ENCODE measurements around the gene ETFBKMT. TPM values are rescaled to one million over a fixed set of nuclear protein-coding genes. Genes with fewer than 3 reads are reported as not detected.
A peak's percentile ranks its signal among the peaks of the same experiment; 100 is the strongest.

ETFBKMT gene
- polyA plus RNA-seq (2014; cell fraction: cytosol; rRNA removed), result 0.77 and 1.8 TPM in 2 replicates
- 0.47 and 0.81 TPM in 2 replicates for polyA plus RNA-seq (2014; cell fraction: nucleus; rRNA removed)

GRCh38 chr12:31659087-31659942 lies at the start of gene ETFBKMT:
TSS of gene ETFBKMT (plus strand) at chr12:31659688. CDS start at chr12:31661954, 2,266 bp downstream.
- peak; percentile 97 for DNase-seq (ENCODE audit: low spot score)

- DNase-seq (ENCODE audit: low spot score), result no peak
These were observed 46.7 kb upstream of the ETFBKMT start for GRCh38 chr12:31612819-31613218.

- no peak for DNase-seq (ENCODE audit: low spot score)
These were observed 41.1 kb upstream of the ETFBKMT start for GRCh38 chr12:31618228-31619025.

GRCh38 chr12:31620311-31620710 lies 39.2 kb upstream of the ETFBKMT start:
- DNase-seq (ENCODE audit: low spot score), result no peak

- no peak for DNase-seq (ENCODE audit: low spot score)
These were observed 37.5 kb upstream of the ETFBKMT start for GRCh38 chr12:31622038-31622437.

GRCh38 chr12:31626270-31626995 lies 33.1 kb upstream of the ETFBKMT start:
- no peak for DNase-seq (ENCODE audit: low spot score)

- no peak for DNase-seq (ENCODE audit: low spot score)
These were observed 31.9 kb upstream of the ETFBKMT start for GRCh38 chr12:31627456-31628054.

- no peak for DNase-seq (ENCODE audit: low spot score)
These were observed 29.4 kb upstream of the ETFBKMT start for GRCh38 chr12:31629756-31630732.

- DNase-seq (ENCODE audit: low spot score), result no peak
These were observed 28.3 kb upstream of the ETFBKMT start for GRCh38 chr12:31631023-31631724.

GRCh38 chr12:31631809-31632208 lies 27.7 kb upstream of the ETFBKMT start:
- no peak for DNase-seq (ENCODE audit: low spot score)

GRCh38 chr12:31633464-31633863 lies 26.0 kb upstream of the ETFBKMT start:
- no peak for DNase-seq (ENCODE audit: low spot score)

- DNase-seq (ENCODE audit: low spot score), result no peak
These were observed 24.9 kb upstream of the ETFBKMT start for GRCh38 chr12:31634620-31635019.

- no peak for DNase-seq (ENCODE audit: low spot score)
These were observed 17.9 kb upstream of the ETFBKMT start for GRCh38 chr12:31641509-31642090.

GRCh38 chr12:31644536-31644935 lies 15.0 kb upstream of the ETFBKMT start:
- DNase-seq (ENCODE audit: low spot score), result no peak

- DNase-seq (ENCODE audit: low spot score), result no peak
These were observed 13.6 kb upstream of the ETFBKMT start for GRCh38 chr12:31645924-31646323.

- DNase-seq (ENCODE audit: low spot score), result no peak
These were observed 12.4 kb upstream of the ETFBKMT start for GRCh38 chr12:31647086-31647491.

- DNase-seq (ENCODE audit: low spot score), result peak; percentile 49
These were observed 8.6 kb upstream of the ETFBKMT start for GRCh38 chr12:31650918-31651317.

- peak; percentile 98 for DNase-seq (ENCODE audit: low spot score)
These were observed 7.5 kb upstream of the ETFBKMT start for GRCh38 chr12:31651893-31652521.

- peak; percentile 52 for DNase-seq (ENCODE audit: low spot score)
These were observed 4.3 kb upstream of the ETFBKMT start for GRCh38 chr12:31655208-31655607.

All from SK-N-DZ (cell line).